SHP77 (cell line): Measurements from ENCODE around the gene NBL1.

ENCODE experiments used
- DNase-seq, 2 experiments: peaks; one replicate each; lab custom pipeline; 2025; lab: John Stamatoyannopoulos, UW

Gene NBL1

GRCh38 chr1:19646377-19647319 is 2.5 kb downstream of the NBL1 start:
- DNase-seq, result no peak

GRCh38 chr1:19647643-19648042 is 3.5 kb downstream of the NBL1 start:
- DNase-seq, result no peak

GRCh38 chr1:19648239-19648638 is 4.1 kb downstream of the NBL1 start:
- no peak for DNase-seq

GRCh38 chr1:19648689-19649088 is 4.6 kb downstream of the NBL1 start:
- no peak for DNase-seq

- DNase-seq, result no peak
Observed at GRCh38 chr1:19650416-19651140, 6.5 kb downstream of the NBL1 start.

- peak; percentile 51 to 56 for DNase-seq
Observed at GRCh38 chr1:19651141-19651737, 7.1 kb downstream of the NBL1 start.

- DNase-seq, result no peak
Observed at GRCh38 chr1:19654386-19654785, 10.3 kb downstream of the NBL1 start.

- DNase-seq, result peak in 1 of 2 experiments; percentile 35
Observed at GRCh38 chr1:19654886-19655717, 11.0 kb downstream of the NBL1 start.

- no peak for DNase-seq
Observed at GRCh38 chr1:19655718-19656080, 11.6 kb downstream of the NBL1 start.

- no peak for DNase-seq
Observed at GRCh38 chr1:19656134-19656779, 12.1 kb downstream of the NBL1 start.

GRCh38 chr1:19656780-19657466 is 12.8 kb downstream of the NBL1 start:
- DNase-seq, result no peak

GRCh38 chr1:19657511-19657910 is 13.4 kb downstream of the NBL1 start:
- no peak for DNase-seq

- DNase-seq, result no peak
Observed at GRCh38 chr1:19658186-19658585, 14.1 kb downstream of the NBL1 start.

- DNase-seq, result no peak
Observed at GRCh38 chr1:19661721-19662228, 17.7 kb downstream of the NBL1 start.

- DNase-seq, result no peak
Observed at GRCh38 chr1:19662313-19662712, 18.2 kb downstream of the NBL1 start.

GRCh38 chr1:19664453-19665185 is 20.5 kb downstream of the NBL1 start, which contains the start of gene HTR6:
Gene HTR6 (plus strand): TSS chr1:19664875. CDS start chr1:19665754, 879 bp downstream.
- DNase-seq, result no peak

- DNase-seq, result no peak
Observed at GRCh38 chr1:19665186-19665495, 21.0 kb downstream of the NBL1 start.

GRCh38 chr1:19665496-19666465 is 21.7 kb downstream of the NBL1 start:
- no peak for DNase-seq

- DNase-seq, result no peak
Observed at GRCh38 chr1:19668888-19669287, 24.8 kb downstream of the NBL1 start.
